SK-N-SH (cell line): Measurements from ENCODE around the gene PDE9A. TPM values are rescaled to one million over a fixed set of nuclear protein-coding genes. Genes with fewer than 3 reads are reported as not detected.

Source experiments
- CTCF ChIA-PET: fragments of 300-600, 350-600 bp; formaldehyde crosslinking; extraction: SDS; loops from one replicate; lab custom pipeline; 2021; lab: Yijun Ruan, JAX
- POLR2A ChIA-PET: fragments of 350-600 bp; sonication (Branson Sonifier 250); formaldehyde crosslinking; extraction: SDS; loops from one replicate; lab custom pipeline; 2020; ENCODE audit warnings: antibody characterized with exemption, inconsistent platforms; lab: Yijun Ruan, JAX
- DNase-seq: peaks from one replicate; pipeline ENCODE4 v3.0.0; 2012
- H2AFZ ChIP-seq: fragments of 200-600 bp; sonication (generic); 2 replicates; pipeline ENCODE4 v1.8.1; 2016; ENCODE audit warnings: antibody characterized with exemption, mild to moderate bottlenecking, low read depth
- H3F3A ChIP-seq: fragments of 200-600 bp; sonication (generic); replicated peaks from 2 replicates; pipeline ENCODE3; 2016; ENCODE audit warnings: antibody characterized with exemption, mild to moderate bottlenecking; ENCODE audit not compliant: insufficient read depth
- H3K27ac ChIP-seq, 2 experiments: fragments of 200-500 bp in 1 of 2; fragments of 200-600 bp in 1 of 2; sonication (Bioruptor generic) in 1 of 2; sonication (generic), shearing (Covaris generic) in 1 of 2; 2 replicates each; pipeline versions ENCODE4 v1.5.1 to v1.6.1; 2014 to 2016; ENCODE audit warnings: low read depth in 2 of 2, inconsistent platforms in 1 of 2, low read length in 1 of 2, mild to moderate bottlenecking in 1 of 2, mixed read lengths in 1 of 2
- H3K27me3 ChIP-seq: fragments of 200-600 bp; sonication (generic), shearing (Covaris generic); 2 replicates; pipeline ENCODE4 v1.6.1; 2016; ENCODE audit warnings: mixed run types; ENCODE audit not compliant: insufficient read depth
- H3K36me3 ChIP-seq, 2 experiments: fragments of 200-500 bp in 1 of 2; fragments of 200-600 bp in 1 of 2; sonication (Bioruptor generic) in 1 of 2; sonication (generic) in 1 of 2; replicated peaks in 1 of 2; 2 replicates each; pipeline versions ENCODE3 to v1.5.1; 2014 to 2016; ENCODE audit warnings: low read length in 1 of 2, mild to moderate bottlenecking in 1 of 2; ENCODE audit not compliant: insufficient read depth in 2 of 2, control insufficient read depth in 1 of 2
- H3K4me1 ChIP-seq, 2 experiments: fragments of 200-500 bp in 1 of 2; fragments of 200-600 bp in 1 of 2; sonication (Bioruptor generic) in 1 of 2; sonication (generic), shearing (Covaris generic) in 1 of 2; 2 replicates each; pipeline versions ENCODE4 v1.5.1 to v1.6.1; 2014 to 2016; ENCODE audit warnings: low read depth in 1 of 2, low read length in 1 of 2, mixed run types in 1 of 2; ENCODE audit not compliant: insufficient read depth in 2 of 2, control insufficient read depth in 1 of 2
- H3K4me2 ChIP-seq: fragments of 200-600 bp; sonication (generic), shearing (Covaris generic); 2 replicates; pipeline ENCODE4 v1.6.1; 2017; ENCODE audit warnings: mixed run types
- H3K4me3 ChIP-seq, 2 experiments: fragments of 200-500 bp in 1 of 2; fragments of 200-600 bp in 1 of 2; sonication (Bioruptor generic) in 1 of 2; sonication (generic), shearing (Covaris generic) in 1 of 2; 2 replicates each; pipeline versions ENCODE4 v1.5.1 to v1.8.1; 2014 to 2016; ENCODE audit warnings: low read depth in 2 of 2, inconsistent platforms in 1 of 2, low read length in 1 of 2, mild to moderate bottlenecking in 1 of 2, mixed read lengths in 1 of 2, moderate library complexity in 1 of 2
- H3K79me2 ChIP-seq: fragments of 200-600 bp; sonication (generic); 2 replicates; pipeline ENCODE4 v1.8.1; 2017; ENCODE audit warnings: mild to moderate bottlenecking; ENCODE audit not compliant: insufficient read depth
- H3K9ac ChIP-seq: fragments of 200-600 bp; sonication (generic); 2 replicates; pipeline ENCODE4 v1.6.1; 2017; ENCODE audit warnings: mixed run types
- H3K9me2 ChIP-seq: fragments of 200-600 bp; sonication (generic); 2 replicates; pipeline ENCODE4 v1.6.1; 2017; ENCODE audit warnings: mixed run types
- H3K9me3 ChIP-seq: fragments of 200-600 bp; sonication (generic); 2 replicates; pipeline ENCODE4 v1.6.1; 2017; ENCODE audit warnings: mixed run types, mild to moderate bottlenecking, moderate library complexity
- H4K20me1 ChIP-seq: fragments of 200-600 bp; sonication (generic); 2 replicates; pipeline ENCODE4 v1.6.1; 2017; ENCODE audit warnings: mild to moderate bottlenecking, mixed run types; ENCODE audit not compliant: insufficient read depth
- EZH2phosphoT487 ChIP-seq: fragments of 200-600 bp; sonication (generic); IDR thresholded peaks from 2 replicates; pipeline ENCODE4 v1.6.1; 2017; ENCODE audit warnings: low read depth, mixed run types, mild to moderate bottlenecking, antibody characterized with exemption, moderate library complexity, borderline replicate concordance
- FOSL2 ChIP-seq: IDR thresholded peaks from 2 replicates; pipeline ENCODE4 v1.4.0; 2012; ENCODE audit warnings: low read depth, mild to moderate bottlenecking, moderate library complexity, borderline replicate concordance
- FOXJ3 ChIP-seq: sonication (generic); formaldehyde crosslinking; IDR thresholded peaks from 2 replicates; pipeline ENCODE4 v1.5.1; 2020; ENCODE audit warnings: mild to moderate bottlenecking, missing genetic modification reagents
- MXI1 ChIP-seq: IDR thresholded peaks from 2 replicates; pipeline ENCODE4 v1.6.1; 2012; ENCODE audit warnings: mild to moderate bottlenecking, low read depth, low read length, improper control_type of control experiment
- NRF1 ChIP-seq: IDR thresholded peaks from 2 replicates; pipeline ENCODE4 v1.6.1; 2012; ENCODE audit warnings: low read depth, mild to moderate bottlenecking, low read length
- POLR2AphosphoS5 ChIP-seq: IDR thresholded peaks from 2 replicates; pipeline ENCODE4 v1.6.1; 2012; ENCODE audit warnings: low read depth, low read length
- RCOR1 ChIP-seq: fragments of 150-350 bp; IDR thresholded peaks from 2 replicates; pipeline ENCODE4 v1.6.1; 2017; ENCODE audit warnings: antibody characterized with exemption, low read length
- RFX5 ChIP-seq: IDR thresholded peaks from 2 replicates; pipeline ENCODE4 v1.6.1; 2012; ENCODE audit warnings: mild to moderate bottlenecking, improper control_type of control experiment, low read length
- SIN3A ChIP-seq: IDR thresholded peaks from 2 replicates; pipeline ENCODE4 v1.6.1; 2012; ENCODE audit warnings: low read depth, mild to moderate bottlenecking, low read length, moderate library complexity, borderline replicate concordance
- TCF12 ChIP-seq: IDR thresholded peaks from 2 replicates; pipeline ENCODE4 v1.4.0; 2012
- YY1 ChIP-seq: IDR thresholded peaks from 2 replicates; pipeline ENCODE4 v1.4.0; 2012; ENCODE audit warnings: low read depth, mild to moderate bottlenecking
- WGBS: methylation state at CpG from one replicate; pipeline ENCODE4 v1.1.6; 2017; ENCODE audit warnings: low lambda C conversion rate; 5-methylcytosine and 5-hydroxymethylcytosine counted together
- polyA plus RNA-seq, 3 experiments: library from polyadenylated mRNA; depleted of rRNA; stranded (reverse); fragments of >200 nt; gene quantifications; 2 replicates each; pipeline ENCODE4 v1.2.3, GENCODE V29; 2012
- TF ChIP-seq, protein P1 (sequence below): IDR thresholded peaks from 2 replicates; pipeline ENCODE4; 2012
- TF ChIP-seq, protein P2 (sequence below): IDR thresholded peaks from 2 replicates; pipeline ENCODE4 v1.4.0; 2012; ENCODE audit warnings: low read depth
- TF ChIP-seq, protein P3 (sequence below): IDR thresholded peaks from 2 replicates; pipeline ENCODE4 v1.4.0; 2012; ENCODE audit warnings: low read depth, borderline replicate concordance
- TF ChIP-seq, protein P4 (sequence below): IDR thresholded peaks from 2 replicates; pipeline ENCODE4 v1.6.1; 2012; ENCODE audit warnings: mild to moderate bottlenecking, low read depth, low read length, moderate library complexity
- TF ChIP-seq, protein P5 (sequence below): fragments of 150-350 bp; IDR thresholded peaks from 2 replicates; pipeline ENCODE4 v1.6.1; 2016; ENCODE audit warnings: mild to moderate bottlenecking, low read depth, low read length

PDE9A gene
- polyA plus RNA-seq, 1 of the 3 experiments (the other 2 are of a cell fraction): 0.28 TPM

DNA sequence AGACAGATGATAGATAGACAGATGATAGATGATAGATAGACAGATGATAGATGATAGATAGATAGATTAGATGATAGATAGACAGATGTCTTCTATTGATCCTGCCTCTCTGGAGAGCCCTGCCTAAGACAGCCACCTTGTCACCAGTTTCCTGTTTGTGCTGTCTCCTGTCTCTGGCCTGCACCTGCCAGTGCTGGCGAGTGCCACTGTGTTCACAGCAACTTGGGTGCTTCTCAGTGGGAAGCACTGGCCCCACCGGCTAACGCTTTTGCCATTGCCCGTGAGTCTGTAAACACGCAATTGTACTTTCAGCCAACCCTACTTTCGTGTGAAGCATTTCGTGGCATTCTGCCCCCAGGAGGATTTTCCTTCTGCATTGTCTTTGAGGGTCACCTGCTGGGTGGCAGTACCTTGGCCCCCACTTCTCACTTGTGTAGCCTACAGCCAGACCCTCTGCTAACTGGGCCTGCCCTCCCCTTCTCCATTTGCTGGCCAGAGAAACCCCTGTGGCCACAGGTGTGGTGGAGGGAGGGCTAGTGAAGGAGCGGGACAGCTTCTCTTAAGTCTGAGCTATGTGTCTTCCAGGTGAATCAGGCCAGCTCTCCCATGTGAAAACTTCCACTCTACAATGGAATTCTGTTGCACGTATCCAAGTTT, 23.4 kb upstream of the PDE9A start:
- H2AFZ ChIP-seq: no peak overlapping the region
- no peak overlapping the region for H3K9ac ChIP-seq
- no peak overlapping the region for H3K4me3 ChIP-seq
- no peaks in the 10 kb centered on the region for H4K20me1 ChIP-seq
- H3K79me2 ChIP-seq: no peaks in the 10 kb centered on the region
- no peak for TF ChIP-seq NRF1
- no peak for TF ChIP-seq FOXJ3 (CRISPR knock-in tag)
- TF ChIP-seq RFX5: no peak
- TF ChIP-seq, protein P1, sequence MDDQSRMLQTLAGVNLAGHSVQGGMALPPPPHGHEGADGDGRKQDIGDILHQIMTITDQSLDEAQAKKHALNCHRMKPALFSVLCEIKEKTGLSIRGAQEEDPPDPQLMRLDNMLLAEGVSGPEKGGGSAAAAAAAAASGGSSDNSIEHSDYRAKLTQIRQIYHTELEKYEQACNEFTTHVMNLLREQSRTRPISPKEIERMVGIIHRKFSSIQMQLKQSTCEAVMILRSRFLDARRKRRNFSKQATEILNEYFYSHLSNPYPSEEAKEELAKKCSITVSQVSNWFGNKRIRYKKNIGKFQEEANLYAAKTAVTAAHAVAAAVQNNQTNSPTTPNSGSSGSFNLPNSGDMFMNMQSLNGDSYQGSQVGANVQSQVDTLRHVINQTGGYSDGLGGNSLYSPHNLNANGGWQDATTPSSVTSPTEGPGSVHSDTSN: no peak
- no peak for TF ChIP-seq RCOR1
- TF ChIP-seq MXI1: no peak
- TF ChIP-seq, protein P2, sequence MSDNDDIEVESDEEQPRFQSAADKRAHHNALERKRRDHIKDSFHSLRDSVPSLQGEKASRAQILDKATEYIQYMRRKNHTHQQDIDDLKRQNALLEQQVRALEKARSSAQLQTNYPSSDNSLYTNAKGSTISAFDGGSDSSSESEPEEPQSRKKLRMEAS: no peak
- TF ChIP-seq, protein P3, sequence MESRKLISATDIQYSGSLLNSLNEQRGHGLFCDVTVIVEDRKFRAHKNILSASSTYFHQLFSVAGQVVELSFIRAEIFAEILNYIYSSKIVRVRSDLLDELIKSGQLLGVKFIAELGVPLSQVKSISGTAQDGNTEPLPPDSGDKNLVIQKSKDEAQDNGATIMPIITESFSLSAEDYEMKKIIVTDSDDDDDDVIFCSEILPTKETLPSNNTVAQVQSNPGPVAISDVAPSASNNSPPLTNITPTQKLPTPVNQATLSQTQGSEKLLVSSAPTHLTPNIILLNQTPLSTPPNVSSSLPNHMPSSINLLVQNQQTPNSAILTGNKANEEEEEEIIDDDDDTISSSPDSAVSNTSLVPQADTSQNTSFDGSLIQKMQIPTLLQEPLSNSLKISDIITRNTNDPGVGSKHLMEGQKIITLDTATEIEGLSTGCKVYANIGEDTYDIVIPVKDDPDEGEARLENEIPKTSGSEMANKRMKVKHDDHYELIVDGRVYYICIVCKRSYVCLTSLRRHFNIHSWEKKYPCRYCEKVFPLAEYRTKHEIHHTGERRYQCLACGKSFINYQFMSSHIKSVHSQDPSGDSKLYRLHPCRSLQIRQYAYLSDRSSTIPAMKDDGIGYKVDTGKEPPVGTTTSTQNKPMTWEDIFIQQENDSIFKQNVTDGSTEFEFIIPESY: no peak
- no peak for TF ChIP-seq YY1
- TF ChIP-seq POLR2AphosphoS5: no peak
- TF ChIP-seq, protein P4, sequence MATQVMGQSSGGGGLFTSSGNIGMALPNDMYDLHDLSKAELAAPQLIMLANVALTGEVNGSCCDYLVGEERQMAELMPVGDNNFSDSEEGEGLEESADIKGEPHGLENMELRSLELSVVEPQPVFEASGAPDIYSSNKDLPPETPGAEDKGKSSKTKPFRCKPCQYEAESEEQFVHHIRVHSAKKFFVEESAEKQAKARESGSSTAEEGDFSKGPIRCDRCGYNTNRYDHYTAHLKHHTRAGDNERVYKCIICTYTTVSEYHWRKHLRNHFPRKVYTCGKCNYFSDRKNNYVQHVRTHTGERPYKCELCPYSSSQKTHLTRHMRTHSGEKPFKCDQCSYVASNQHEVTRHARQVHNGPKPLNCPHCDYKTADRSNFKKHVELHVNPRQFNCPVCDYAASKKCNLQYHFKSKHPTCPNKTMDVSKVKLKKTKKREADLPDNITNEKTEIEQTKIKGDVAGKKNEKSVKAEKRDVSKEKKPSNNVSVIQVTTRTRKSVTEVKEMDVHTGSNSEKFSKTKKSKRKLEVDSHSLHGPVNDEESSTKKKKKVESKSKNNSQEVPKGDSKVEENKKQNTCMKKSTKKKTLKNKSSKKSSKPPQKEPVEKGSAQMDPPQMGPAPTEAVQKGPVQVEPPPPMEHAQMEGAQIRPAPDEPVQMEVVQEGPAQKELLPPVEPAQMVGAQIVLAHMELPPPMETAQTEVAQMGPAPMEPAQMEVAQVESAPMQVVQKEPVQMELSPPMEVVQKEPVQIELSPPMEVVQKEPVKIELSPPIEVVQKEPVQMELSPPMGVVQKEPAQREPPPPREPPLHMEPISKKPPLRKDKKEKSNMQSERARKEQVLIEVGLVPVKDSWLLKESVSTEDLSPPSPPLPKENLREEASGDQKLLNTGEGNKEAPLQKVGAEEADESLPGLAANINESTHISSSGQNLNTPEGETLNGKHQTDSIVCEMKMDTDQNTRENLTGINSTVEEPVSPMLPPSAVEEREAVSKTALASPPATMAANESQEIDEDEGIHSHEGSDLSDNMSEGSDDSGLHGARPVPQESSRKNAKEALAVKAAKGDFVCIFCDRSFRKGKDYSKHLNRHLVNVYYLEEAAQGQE: no peak
- TF ChIP-seq EZH2phosphoT487: no peak
- TF ChIP-seq FOSL2: no peak
- no peak for TF ChIP-seq TCF12
- TF ChIP-seq, protein P5, sequence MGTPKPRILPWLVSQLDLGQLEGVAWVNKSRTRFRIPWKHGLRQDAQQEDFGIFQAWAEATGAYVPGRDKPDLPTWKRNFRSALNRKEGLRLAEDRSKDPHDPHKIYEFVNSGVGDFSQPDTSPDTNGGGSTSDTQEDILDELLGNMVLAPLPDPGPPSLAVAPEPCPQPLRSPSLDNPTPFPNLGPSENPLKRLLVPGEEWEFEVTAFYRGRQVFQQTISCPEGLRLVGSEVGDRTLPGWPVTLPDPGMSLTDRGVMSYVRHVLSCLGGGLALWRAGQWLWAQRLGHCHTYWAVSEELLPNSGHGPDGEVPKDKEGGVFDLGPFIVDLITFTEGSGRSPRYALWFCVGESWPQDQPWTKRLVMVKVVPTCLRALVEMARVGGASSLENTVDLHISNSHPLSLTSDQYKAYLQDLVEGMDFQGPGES: no peak
- no peak for TF ChIP-seq SIN3A
- CTCF ChIA-PET: interaction anchor here (1.2 kb wide), 1 partner anchor 37 kb away, joined by 4 read pairs; no protein-coding TSS in a partner anchor
- POLR2A ChIA-PET: no interaction called here
- DNase-seq: no peak
- H3K27ac ChIP-seq: no peak overlapping the region
- H3K36me3 ChIP-seq: no peaks in the 10 kb centered on the region
- H3K27me3 ChIP-seq: no peaks in the 10 kb centered on the region
- no peaks in the 10 kb centered on the region for H3K9me2 ChIP-seq
- H3K4me2 ChIP-seq: no peak overlapping the region
- H3F3A ChIP-seq: no peaks in the 10 kb centered on the region
- WGBS: 67% methylated on average over 9 of the region's 9 CpGs
- no peaks in the 10 kb centered on the region for H3K9me3 ChIP-seq
- H3K4me1 ChIP-seq: no peaks in the 10 kb centered on the region
